Common myeloid progenitor, CD34-positive (primary cell): ENCODE measurements around the gene PTPRT.

Experiments
- CTCF ChIA-PET: fragments of 350-600 bp; sonication (Branson Sonifier 250); formaldehyde crosslinking; loops from one replicate; lab custom pipeline; 2021; ENCODE audit warnings: antibody characterized with exemption; lab: Charles Lee
- POLR2A ChIA-PET: fragments of 350-600 bp; sonication (Branson Sonifier 250); formaldehyde crosslinking; loops from one replicate; lab custom pipeline; 2021; ENCODE audit warnings: antibody characterized with exemption; lab: Charles Lee
- DNase-seq, 3 donors: peaks; one replicate each; pipeline versions ENCODE4 v3.0.0 to v3.0.0-alpha.2; 2013
- H3K27ac ChIP-seq, 2 experiments: 1 replicate in 1 of 2; 2 replicates in 1 of 2; pipeline ENCODE4 v1.7.0; 2013; ENCODE audit warnings: inconsistent platforms in 2 of 2, low read length in 2 of 2, mild to moderate bottlenecking in 2 of 2, low read depth in 1 of 2, moderate library complexity in 1 of 2; ENCODE audit not compliant: severe bottlenecking in 2 of 2, insufficient read depth in 1 of 2, poor library complexity in 1 of 2
- H3K27me3 ChIP-seq, 5 experiments: replicated peaks in 2 of 5; 1 replicate in 3 of 5; 2 replicates in 2 of 5; pipeline versions ENCODE4 v1.6.1 to v1.7.0; 2013; ENCODE audit warnings: low read length in 4 of 5, mild to moderate bottlenecking in 2 of 5, moderate library complexity in 2 of 5, inconsistent platforms in 1 of 5; ENCODE audit not compliant: insufficient read depth in 5 of 5, control insufficient read depth in 4 of 5
- H3K36me3 ChIP-seq, 4 experiments: 1 replicate in 2 of 4; 2 replicates in 2 of 4; pipeline versions ENCODE4 v1.6.1 to v1.7.0; 2013; ENCODE audit warnings: low read length in 3 of 4, control low read depth in 1 of 4, mild to moderate bottlenecking in 1 of 4; ENCODE audit not compliant: control insufficient read depth in 4 of 4, insufficient read depth in 4 of 4
- H3K4me1 ChIP-seq, 4 experiments: 1 replicate in 3 of 4; 2 replicates in 1 of 4; pipeline versions ENCODE4 v1.6.1 to v1.7.1; 2013; ENCODE audit warnings: low read length in 3 of 4, mild to moderate bottlenecking in 3 of 4, control low read depth in 1 of 4, inconsistent platforms in 1 of 4, moderate library complexity in 1 of 4; ENCODE audit not compliant: control insufficient read depth in 4 of 4, insufficient read depth in 4 of 4; ENCODE audit errors: control extremely low read depth in 1 of 4
- H3K4me3 ChIP-seq, 7 experiments: 1 replicate in 4 of 7; 2 replicates in 3 of 7; pipeline versions ENCODE4 v1.5.1 to v1.7.0; 2013; ENCODE audit warnings: mild to moderate bottlenecking in 7 of 7, low read length in 6 of 7, moderate library complexity in 6 of 7, inconsistent platforms in 2 of 7, low read depth in 2 of 7, control low read depth in 1 of 7; ENCODE audit not compliant: insufficient read depth in 4 of 7, control insufficient read depth in 1 of 7; ENCODE audit errors: extremely low read depth in 1 of 7
- H3K9me3 ChIP-seq, 5 experiments: 1 replicate in 4 of 5; 2 replicates in 1 of 5; pipeline versions ENCODE4 v1.6.1 to v1.7.1; 2013; ENCODE audit warnings: low read length in 4 of 5, mild to moderate bottlenecking in 2 of 5, inconsistent platforms in 1 of 5, low read depth in 1 of 5, moderate library complexity in 1 of 5; ENCODE audit not compliant: control insufficient read depth in 4 of 5, insufficient read depth in 2 of 5; ENCODE audit errors: control extremely low read depth in 1 of 5
- WGBS: methylation state at CpG from one replicate; pipeline ENCODE4 v1.1.5; 2013; ENCODE audit not compliant: insufficient coverage; 5-methylcytosine and 5-hydroxymethylcytosine counted together

The PTPRT gene

DNA sequence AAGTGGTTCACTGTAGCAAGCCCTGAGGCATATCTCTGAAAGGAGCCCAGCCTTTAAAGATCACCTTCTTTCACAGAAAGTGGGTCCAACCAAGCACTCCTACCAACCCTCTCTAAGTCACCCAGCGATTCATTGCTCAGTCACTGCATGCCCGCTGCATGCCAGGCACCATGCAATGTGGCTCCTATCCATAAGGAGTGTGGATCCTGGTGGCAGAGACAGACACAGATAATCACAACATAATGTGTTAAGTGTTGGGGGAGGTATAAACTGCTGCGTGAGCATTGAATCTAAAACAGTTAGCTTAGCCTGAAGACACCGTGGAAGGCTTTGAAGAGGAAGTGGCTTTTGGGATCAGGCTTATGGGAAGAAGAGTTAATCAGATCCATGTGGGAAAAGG is 659.5 kb downstream of the PTPRT start:
- H3K36me3 ChIP-seq, result no peaks in the 10 kb centered on the region
- H3K4me3 ChIP-seq, result no peak overlapping the region
- H3K9me3 ChIP-seq, result no peaks in the 10 kb centered on the region
- ChIA-PET CTCF (interaction anchor here (0.7 to 1.1 kb wide), 2 partner anchors 17 to 326 kb away, joined by 3 to 4 read pairs; no protein-coding TSS in a partner anchor), POLR2A (no interaction called here)
- 75% methylated on average over 2 of the region's 4 CpGs for WGBS
- H3K27me3 ChIP-seq, result peaks cover 0 to 5% (median 0%) of the 10 kb centered on the region in 5 experiments
- no peak for DNase-seq
- peaks cover 0 to 11% (median 0%) of the 10 kb centered on the region in 4 experiments for H3K4me1 ChIP-seq
- H3K27ac ChIP-seq, result no peak overlapping the region

GRCh38 chr20:42524058-42524457 is 665.6 kb downstream of the PTPRT start:
- ChIA-PET POLR2A (no interaction called here), CTCF (no interaction called here)
- H3K36me3 ChIP-seq, result no peaks in the 10 kb centered on the region
- DNase-seq, result no peak
- no peaks in the 10 kb centered on the region for H3K9me3 ChIP-seq
- no CpG with 5 or more reads among the region's 1 CpG for WGBS
- H3K4me3 ChIP-seq, result no peak overlapping the region
- no peaks in the 10 kb centered on the region for H3K27me3 ChIP-seq
- no peaks in the 10 kb centered on the region for H3K4me1 ChIP-seq
- no peak overlapping the region for H3K27ac ChIP-seq

GRCh38 chr20:42516692-42517091 is 673.0 kb downstream of the PTPRT start:
- no peaks in the 10 kb centered on the region for H3K27me3 ChIP-seq
- CTCF ChIA-PET, result no interaction called here
- no peaks in the 10 kb centered on the region for H3K4me1 ChIP-seq
- H3K36me3 ChIP-seq, result no peaks in the 10 kb centered on the region
- no peak for DNase-seq
- 83% methylated on average over 1 of the region's 3 CpGs for WGBS
- POLR2A ChIA-PET, result no interaction called here
- no peaks in the 10 kb centered on the region for H3K9me3 ChIP-seq
- no peak overlapping the region for H3K27ac ChIP-seq
- H3K4me3 ChIP-seq, result no peak overlapping the region

DNA sequence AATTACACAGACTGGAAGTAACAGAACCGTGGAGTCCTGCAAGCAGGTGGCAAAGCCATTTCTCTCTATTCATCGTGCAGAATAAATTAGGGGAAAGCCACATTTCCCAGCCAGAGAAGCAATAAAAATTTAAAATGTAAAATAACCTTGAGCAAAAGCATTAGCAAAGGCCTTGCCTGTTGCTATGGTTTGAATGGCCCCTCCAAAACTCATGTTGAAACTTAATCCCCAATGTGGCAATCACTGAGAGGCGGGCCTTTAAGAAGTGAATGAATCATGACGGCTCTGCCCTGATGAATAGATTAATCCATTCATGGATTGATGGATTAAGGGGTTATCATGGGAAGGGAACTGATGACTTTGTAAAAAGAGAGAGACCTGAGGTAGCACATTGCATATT is 679.0 kb downstream of the PTPRT start:
- Histone ChIP-seq H3K4me3 (no peak overlapping the region), H3K36me3 (no peaks in the 10 kb centered on the region), H3K27ac (no peak overlapping the region), H3K27me3 (peaks cover 0 to 1% (median 0%) of the 10 kb centered on the region in 5 experiments), H3K4me1 (no peaks in the 10 kb centered on the region), H3K9me3 (no peaks in the 10 kb centered on the region)
- WGBS, result no CpG with 5 or more reads among the region's 4 CpGs
- DNase-seq, result no peak
- POLR2A ChIA-PET, result no interaction called here
- CTCF ChIA-PET, result no interaction called here

DNA sequence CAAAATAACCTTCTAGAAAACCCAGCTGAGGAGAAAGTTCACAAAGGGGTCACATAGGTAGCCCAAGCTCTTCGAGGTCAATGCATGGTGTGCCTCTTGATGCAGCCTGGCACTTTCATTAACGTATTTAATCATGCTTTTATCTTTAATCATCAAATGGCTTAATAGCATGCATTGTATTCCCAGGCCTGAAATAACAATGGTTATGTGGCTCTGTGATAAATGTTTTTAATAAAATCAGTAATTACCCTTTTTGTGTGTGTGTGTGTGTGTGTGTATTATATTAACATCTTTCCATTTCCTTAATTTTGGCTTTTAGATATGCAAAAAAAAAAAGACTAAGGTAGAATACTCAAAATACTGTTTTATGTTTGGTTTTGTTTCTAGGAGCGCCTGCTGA is 681.8 kb downstream of the PTPRT start:
- ChIA-PET POLR2A (no interaction called here), CTCF (no interaction called here)
- no peak for DNase-seq
- Histone ChIP-seq H3K27me3 (peaks cover 0 to 1% (median 0%) of the 10 kb centered on the region in 5 experiments), H3K27ac (no peak overlapping the region), H3K36me3 (no peaks in the 10 kb centered on the region), H3K4me1 (no peaks in the 10 kb centered on the region), H3K9me3 (peaks cover 0 to 4% (median 0%) of the 10 kb centered on the region in 5 experiments), H3K4me3 (no peak overlapping the region)
- WGBS, result 100% methylated on average over 1 of the region's 3 CpGs

- POLR2A ChIA-PET, result no interaction called here
- no peak for DNase-seq
- no peak overlapping the region for H3K4me3 ChIP-seq
- no peaks in the 10 kb centered on the region for H3K4me1 ChIP-seq
- no peak overlapping the region for H3K27ac ChIP-seq
- H3K9me3 ChIP-seq, result peaks cover 0 to 4% (median 0%) of the 10 kb centered on the region in 5 experiments
- peaks cover 0 to 1% (median 0%) of the 10 kb centered on the region in 5 experiments for H3K27me3 ChIP-seq
- WGBS, result 80% methylated on average over 2 of the region's 2 CpGs
- CTCF ChIA-PET, result no interaction called here
- no peaks in the 10 kb centered on the region for H3K36me3 ChIP-seq
Measured at GRCh38 chr20:42506397-42506796, 683.3 kb downstream of the PTPRT start.

GRCh38 chr20:42502591-42502990 is 687.1 kb downstream of the PTPRT start:
- no peaks in the 10 kb centered on the region for H3K36me3 ChIP-seq
- peaks cover 0 to 4% (median 0%) of the 10 kb centered on the region in 5 experiments for H3K9me3 ChIP-seq
- no peak overlapping the region for H3K4me3 ChIP-seq
- no peak for DNase-seq
- ChIA-PET CTCF (no interaction called here), POLR2A (no interaction called here)
- H3K4me1 ChIP-seq, result no peaks in the 10 kb centered on the region
- peaks cover 0 to under 1% (median 0%) of the 10 kb centered on the region in 5 experiments for H3K27me3 ChIP-seq
- H3K27ac ChIP-seq, result no peak overlapping the region
